GM18526 (cell line): ENCODE measurements around the gene FGG.

ENCODE experiments used
- POLR2A ChIP-seq: IDR thresholded peaks from 3 replicates; pipeline ENCODE4 v1.6.1; 2011; ENCODE audit not compliant: insufficient read length; ENCODE audit errors: extremely low read depth

The FGG gene

DNA sequence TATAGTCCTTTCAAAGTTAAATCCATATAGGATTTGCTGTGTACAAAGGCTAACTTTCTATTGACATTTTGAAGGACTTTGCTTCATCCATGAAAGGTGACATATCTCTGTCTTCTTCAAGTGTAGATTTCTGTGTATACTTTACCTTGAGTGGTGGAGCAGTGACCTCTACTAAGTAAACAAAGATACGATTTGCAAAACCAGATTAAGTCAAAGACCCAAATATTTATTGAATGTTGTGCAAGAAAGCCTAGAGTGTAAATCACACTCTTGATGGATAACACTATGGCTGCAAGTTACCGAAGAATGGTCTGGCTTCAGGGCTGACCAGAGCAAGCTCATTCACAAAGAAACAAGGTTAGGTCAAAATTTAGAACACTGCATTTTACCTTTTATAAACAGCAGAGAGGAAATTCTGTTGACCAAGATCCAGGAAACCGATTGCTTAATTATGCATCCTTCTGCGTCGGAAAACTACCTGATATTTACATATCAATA lies 5.4 kb upstream of the FGG start:
- no peak for TF ChIP-seq POLR2A

DNA sequence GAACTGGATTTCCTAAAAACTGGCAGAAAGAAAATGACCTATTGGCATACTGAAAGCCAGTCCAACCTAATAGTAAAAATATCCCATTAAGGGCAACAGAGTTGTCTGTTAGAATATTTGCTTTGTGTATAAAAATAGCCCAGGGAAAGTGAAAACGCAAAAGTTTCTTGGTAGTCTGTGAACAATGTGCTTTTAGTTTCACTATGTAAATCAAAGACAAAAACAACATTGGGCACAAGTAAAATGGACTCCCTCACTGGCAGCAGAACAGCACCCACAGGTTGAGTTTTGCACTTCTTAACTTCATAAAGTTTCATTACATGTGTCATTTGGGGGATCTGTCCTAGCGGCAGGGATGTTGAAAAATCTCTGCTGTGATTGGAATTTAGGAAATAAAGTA lies 4.3 kb upstream of the FGG start:
- TF ChIP-seq POLR2A = no peak

DNA sequence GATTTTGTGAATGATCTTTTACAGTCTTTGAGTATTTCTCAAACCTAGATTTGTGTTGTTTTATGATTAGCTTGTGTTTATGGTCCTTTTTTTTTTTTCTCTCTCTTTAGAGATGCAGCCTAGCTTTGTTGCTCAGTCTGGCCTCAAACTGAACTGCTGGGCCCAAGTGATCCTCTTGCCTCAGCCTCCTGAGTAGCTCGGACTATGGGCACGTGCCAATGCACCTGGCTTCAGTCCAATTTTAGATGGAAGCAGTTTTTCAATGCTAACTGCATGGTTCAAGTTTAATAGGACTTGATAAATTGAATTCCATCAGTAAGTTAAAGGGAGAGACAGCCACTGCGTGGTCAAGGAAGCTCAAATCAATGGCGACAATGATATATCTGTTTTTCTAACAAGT lies 3.8 kb upstream of the FGG start:
- no peak for TF ChIP-seq POLR2A

DNA sequence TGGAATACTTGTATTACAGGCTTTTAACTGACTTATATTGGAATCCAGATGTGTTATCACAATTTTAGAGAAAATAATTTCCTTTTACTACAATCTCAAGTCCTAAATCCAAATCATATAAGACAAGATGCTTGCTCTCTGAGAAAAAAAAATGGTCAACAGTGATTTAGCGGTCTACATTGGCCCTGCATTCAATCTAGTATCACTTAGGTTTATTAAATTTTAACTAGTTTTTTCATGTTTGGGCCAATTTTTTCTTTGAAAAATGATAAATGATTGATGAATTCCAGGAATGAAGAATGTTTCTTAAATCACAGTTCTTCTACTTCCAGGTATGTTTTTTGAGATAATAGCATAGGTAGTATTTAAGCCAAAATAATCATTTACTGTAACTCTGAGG lies 2.8 kb upstream of the FGG start:
- TF ChIP-seq POLR2A = no peak

DNA sequence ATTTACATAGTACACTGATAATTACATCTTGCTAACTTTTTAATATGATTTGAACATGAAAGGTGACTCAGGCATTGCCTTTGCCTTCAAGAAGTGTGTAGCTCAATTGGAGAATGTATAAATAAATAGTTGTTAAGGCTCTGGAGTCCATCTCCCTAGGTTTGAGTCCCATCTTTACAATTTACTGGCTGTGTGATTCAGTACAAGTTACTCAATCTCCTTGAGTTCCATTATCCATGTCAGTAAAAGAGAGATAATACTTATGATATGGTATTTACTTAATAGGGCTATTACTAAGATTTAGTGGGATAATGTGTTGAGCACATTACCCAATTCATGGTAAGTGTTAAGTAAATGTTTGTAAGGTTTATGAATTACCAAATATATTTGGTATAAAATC lies 1.9 kb upstream of the FGG start:
- no peak for TF ChIP-seq POLR2A

DNA sequence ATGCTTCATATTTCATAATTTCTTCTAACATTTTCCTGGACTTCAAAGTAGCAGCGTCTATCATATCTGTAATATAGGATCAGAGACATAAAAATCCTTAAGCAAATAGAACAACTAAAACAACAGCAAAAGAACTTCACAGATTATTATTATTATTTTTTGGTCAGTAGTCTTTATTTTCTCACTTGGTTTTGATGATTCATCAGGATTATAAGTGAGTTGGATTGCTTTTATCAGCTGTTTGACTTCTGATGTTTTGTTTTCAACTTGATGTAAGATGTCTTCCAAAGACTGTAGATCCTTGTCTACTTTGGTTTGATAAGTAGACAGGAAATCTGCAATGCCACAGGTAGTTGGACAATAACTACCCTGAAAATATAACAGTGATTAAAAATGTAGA lies 623 bp downstream of the FGG start:
- TF ChIP-seq POLR2A = no peak

DNA sequence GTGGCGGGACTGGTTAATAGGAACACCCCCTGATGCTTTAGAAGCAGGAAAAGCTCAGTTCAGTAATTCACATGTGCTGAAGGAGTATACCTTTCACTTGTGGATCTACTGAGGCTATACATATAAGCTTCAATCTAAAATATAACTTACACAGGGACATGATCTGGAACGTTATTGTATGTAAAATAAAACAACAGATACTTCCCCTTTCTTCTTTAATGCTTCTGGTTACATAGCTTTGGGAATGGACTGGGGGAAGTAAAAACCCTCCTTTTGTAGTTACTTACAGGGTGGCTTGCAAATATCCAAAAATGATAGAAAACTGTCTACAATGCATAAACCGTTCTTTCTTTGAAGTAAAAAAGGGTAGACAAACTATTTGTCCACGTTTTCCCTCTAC lies 1.9 kb downstream of the FGG start:
- TF ChIP-seq POLR2A = no peak

DNA sequence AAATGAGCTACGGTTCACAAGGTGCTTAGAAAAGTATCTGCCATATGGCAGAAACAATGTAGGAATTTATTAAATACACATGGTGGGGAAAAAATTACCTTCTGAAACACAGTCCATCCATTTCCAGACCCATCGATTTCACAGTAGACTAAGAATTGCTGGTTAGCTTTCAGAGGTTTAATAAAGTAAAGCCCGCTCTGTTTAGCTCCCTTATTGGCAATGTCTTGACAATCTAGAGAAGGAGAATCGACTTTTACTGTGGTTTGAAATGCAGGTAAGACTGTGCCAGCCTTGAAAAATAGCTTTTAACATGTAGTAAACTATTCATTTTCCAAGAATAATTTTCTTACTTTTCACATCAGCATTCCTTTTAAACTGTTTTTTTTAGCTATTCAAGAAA lies 2.9 kb downstream of the FGG start:
- TF ChIP-seq POLR2A = no peak

DNA sequence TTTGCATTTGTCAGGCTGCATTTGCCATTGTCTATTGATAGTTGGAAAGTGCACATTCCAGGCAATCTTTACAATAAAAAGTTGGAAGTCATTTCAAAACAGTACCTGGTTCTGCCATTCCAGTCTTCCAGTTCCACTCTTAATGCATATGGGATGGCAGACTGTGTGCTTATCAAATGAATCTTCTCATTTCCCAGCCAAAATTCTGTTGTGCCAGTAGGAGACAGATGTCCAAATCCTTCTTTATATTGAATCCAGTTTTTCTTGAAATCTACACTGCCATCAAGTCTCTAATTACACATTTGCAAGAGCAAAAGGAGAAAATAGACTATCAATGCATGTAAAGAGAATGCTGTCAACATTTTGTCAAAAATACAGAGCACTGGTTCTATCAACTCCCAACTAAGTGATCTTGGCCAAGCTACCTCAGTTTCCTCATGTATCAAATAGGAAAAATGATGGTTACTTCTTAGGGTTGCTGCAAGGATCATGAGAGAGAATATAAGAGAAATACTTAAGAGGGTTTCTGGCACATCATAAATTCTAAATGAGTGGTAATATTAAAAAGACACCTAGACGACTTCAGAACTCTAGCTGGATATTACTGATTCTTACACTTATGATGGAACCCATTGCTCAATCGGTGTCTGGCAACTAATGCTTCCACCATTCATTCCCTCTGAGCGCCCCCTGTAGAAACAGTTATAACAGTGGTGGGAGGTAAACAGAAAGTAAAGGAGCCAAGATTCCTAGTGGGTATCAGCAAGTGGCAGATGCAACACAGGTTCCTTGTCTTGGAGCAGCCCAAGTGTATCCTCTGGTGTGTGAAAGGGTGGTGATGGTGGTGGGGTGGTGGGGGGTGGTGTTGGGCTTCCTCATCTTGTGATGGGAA lies 3.8 kb downstream of the FGG start:
- TF ChIP-seq POLR2A = no peak

DNA sequence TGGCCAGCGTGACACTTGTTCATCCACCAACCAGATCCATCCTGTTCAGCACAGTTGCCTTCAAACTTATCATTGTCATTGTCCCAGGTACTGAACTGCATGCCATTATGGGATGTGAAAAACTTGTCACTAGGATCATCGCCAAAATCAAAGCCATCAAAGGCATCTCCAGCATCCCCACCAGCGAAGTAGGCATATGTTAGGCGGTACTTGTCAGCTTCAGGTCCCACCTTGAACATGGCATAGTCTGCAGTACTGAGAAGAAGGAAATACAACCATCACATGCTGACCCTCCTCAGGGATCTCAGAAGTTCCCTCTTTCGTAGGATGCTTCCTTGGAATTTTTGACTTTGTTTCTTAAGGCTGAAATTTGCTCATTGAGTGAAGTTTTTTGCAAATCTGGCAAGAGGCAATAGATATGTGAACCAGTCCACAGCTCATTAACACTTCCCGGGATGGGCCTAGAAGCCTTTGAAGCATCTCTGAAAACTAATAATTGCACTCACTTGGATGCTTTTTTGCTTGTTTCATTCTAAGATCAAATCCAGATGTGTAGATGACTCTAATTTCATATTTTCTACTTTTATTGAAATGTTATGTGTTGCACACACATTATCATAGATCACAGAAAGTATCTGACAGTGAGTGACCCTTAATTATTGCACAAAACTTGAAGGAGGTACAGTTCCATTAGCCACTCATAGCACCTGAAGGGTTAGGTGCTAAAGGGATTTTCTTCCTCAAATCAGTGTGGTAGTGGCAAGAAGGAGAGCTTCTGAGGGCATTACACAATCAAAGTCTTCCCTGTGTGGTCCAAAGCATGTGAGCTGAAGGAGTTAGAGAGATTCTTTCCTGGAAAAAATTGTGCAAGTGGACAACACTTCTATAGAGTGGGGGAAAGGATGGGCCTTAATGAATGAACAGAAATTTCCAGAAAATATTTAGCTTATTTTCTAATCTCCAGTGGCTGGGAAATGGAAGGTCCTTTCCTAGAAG lies 5.4 kb downstream of the FGG start:
- TF ChIP-seq POLR2A = no peak

DNA sequence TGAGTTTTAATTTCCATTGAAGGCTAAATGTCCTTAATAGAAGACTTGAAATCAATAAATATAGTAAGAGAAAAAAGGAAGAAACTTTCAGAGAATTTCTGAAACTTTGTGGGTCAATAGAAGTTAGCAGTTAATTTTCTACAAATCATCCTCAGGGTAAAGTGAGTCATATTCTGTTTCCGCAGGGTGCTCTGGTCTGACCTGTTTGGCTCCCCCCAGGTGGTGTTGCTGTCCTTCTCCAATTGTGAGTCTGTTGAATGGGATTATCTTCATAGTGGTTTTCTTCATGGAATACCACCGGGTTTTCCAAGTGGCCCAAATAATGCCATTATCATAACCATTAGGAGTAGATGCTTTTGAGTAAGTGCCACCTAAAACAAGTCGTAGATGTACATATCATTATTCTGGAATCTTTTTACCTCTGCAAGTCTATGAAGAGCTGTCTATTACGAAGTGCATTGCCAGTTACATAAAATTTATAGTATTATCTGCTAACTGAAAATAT lies 7.7 kb downstream of the FGG start:
- TF ChIP-seq POLR2A = no peak

DNA sequence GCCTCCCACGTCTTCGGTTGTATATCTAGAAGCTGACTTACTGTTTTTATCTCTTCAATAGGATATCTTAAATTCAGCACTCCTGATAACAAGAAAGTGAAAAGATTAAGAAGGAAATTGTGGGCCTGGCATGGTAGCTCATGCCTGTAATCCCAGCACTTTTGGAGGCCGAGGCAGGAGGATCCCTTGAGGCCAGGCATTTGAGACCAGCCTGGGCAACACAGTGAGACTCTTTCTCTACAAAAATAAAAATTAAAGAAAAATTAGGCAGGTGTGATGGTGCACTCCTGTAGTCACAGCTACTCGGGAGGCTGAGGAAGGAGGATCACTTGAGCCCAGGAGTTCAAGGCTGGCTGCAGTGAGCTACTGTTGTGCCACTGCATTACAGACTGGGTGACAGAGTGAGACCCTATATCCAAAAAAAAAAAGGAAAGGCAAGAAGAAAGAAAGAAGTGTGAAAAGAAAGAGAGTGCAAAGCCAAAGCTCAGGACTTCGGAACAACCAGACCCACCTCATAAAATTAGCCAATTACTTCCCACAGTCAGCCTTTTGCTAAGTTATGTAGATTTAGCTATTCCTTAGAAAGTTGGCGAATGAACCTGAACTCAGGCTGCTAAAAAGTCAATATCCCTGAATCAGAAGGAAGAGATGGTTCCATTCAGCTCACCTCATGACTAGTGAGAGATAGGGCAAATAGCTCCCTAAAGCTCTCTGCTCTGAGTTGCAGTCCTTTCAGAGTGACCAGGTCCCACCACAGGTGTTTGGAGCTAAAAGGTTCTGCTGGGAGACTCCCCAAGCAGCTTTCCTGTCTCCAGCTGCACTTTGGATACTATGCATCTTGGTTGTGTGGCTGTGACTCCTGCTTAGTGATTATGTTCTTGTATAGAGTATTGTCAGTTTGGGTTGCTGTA lies 9.2 kb downstream of the FGG start:
- TF ChIP-seq POLR2A = no peak

DNA sequence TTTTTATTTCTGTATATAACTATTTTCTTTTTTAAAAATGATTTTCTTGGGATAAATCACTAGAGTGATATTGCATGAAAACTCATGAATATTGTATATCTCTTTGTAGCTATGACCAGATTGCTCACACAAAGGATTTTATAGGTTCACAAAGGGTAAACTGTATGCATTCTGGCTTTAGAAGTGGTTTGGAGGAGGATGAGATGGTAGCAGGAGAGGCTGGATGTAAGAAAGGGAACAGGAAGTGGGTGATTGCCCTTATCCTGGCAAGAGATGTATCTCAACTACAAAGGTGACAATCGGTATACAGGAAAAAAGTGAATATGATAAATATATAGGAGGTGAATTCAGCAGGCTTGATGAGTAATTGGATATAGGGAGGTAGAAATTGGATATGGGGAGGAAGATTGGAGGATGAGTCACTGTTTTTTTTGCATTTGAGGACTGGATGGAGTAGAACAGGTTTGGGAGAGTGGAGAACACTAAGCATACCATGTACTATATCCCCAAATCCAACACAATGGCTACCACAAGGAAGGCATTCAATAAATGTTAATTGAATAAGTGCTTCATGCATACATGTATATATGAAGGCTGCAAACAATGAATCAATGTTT lies 9.9 kb downstream of the FGG start:
- no peak for TF ChIP-seq POLR2A
